ENCODE results near the gene CLCA4.

The CLCA4 gene

DNA sequence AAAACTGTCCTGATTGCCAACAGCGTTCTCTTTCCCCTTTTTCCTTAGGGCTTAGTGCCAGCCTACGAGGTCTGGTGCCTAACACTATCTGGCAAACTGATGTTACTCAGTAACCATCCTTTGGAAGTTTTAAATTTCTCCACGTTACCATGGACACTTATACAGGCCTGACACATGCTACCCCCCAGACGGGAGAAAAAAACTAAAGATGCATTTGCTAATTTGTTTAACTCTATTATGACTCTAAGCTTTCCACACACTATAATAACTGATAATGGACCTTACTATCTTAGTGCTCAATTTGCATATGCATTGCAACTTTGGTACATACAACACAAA lies 41.3 kb upstream of the CLCA4 start:
- DNase-seq (ENCODE audit: insufficient read length, low spot score): no peak
- FAIRE-seq: no peak
- no peak for TF ChIP-seq SPI1 (IDR thresholded peaks at IDR 0.05; ENCODE audit: low read depth, low read length)
- TF ChIP-seq POU2F2 (IDR thresholded peaks at IDR 0.05; ENCODE audit: low read depth, low read length): no peak
- no peak for TF ChIP-seq TAF1 (IDR thresholded peaks at IDR 0.05; ENCODE audit: low read depth, low read length)
- TF ChIP-seq POLR2AphosphoS5 (IDR thresholded peaks at IDR 0.05; ENCODE audit: low read depth, low read length): no peak
- TF ChIP-seq PAX5 (IDR thresholded peaks at IDR 0.05; ENCODE audit: insufficient read depth, low read length, severe bottlenecking): no peak
- TF ChIP-seq POLR2A (IDR thresholded peaks at IDR 0.05; ENCODE audit: low read depth, low read length): no peak

DNA sequence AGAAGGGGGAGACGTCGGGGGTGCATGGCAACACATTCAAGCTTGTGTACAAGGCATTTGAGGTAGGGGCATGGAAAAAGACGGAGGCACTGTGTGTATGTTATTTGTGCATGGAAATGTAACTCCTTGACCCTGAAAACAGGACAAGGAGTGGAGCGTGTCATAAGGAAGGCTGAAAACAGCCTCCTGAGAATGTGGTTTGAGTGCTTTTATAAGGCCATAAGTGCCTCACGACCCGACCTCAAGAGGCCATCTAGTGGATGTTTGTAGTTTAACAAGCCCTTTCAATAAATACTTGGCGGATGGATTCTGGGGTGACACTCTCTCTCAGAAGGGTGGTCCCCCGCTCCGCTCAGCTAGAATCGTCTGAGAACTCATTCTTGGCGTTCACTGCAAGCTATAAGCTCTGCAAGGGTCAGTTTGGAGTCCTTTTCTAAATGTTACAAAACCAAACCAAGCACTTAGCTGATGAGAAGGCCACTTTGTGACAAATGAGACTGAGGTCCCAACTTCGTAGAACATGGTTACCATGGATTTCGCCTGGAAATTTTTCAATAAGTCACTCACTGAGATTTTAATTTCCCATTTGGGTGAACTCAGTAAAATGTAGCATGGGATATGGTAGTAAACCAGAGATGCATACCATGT lies 38.8 kb upstream of the CLCA4 start:
- FAIRE-seq (peak; percentile 80), DNase-seq (ENCODE audit: insufficient read length, low spot score) (no peak)
- no peak for TF ChIP-seq POLR2A (IDR thresholded peaks at IDR 0.05; ENCODE audit: low read depth, low read length)
- TF ChIP-seq TAF1 (IDR thresholded peaks at IDR 0.05; ENCODE audit: low read depth, low read length): no peak
- TF ChIP-seq SPI1 (IDR thresholded peaks at IDR 0.05; ENCODE audit: low read depth, low read length): no peak
- no peak for TF ChIP-seq PAX5 (IDR thresholded peaks at IDR 0.05; ENCODE audit: insufficient read depth, low read length, severe bottlenecking)
- no peak for TF ChIP-seq POLR2AphosphoS5 (IDR thresholded peaks at IDR 0.05; ENCODE audit: low read depth, low read length)
- TF ChIP-seq POU2F2 (IDR thresholded peaks at IDR 0.05; ENCODE audit: low read depth, low read length): no peak

DNA sequence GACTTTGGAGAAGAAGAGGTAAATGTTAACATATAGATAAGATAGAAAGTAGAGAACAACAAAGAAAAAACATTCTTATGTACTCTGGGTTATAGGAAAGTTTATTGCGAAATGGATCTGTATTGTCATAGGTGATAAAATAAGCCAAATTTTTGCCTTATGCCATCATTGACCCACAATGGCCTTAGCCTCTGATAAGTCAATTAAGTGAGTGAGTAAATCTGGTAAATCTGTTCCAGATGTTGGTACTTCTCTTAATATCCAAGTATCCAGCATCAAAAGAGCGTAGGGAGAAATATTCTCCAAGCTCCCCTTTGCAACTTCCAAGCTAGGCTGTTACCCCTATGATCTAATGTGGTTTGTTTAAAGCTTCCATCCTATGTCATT lies 38.3 kb upstream of the CLCA4 start:
- DNase-seq (ENCODE audit: insufficient read length, low spot score): no peak
- FAIRE-seq: no peak
- TF ChIP-seq POLR2A (IDR thresholded peaks at IDR 0.05; ENCODE audit: low read depth, low read length): no peak

DNA sequence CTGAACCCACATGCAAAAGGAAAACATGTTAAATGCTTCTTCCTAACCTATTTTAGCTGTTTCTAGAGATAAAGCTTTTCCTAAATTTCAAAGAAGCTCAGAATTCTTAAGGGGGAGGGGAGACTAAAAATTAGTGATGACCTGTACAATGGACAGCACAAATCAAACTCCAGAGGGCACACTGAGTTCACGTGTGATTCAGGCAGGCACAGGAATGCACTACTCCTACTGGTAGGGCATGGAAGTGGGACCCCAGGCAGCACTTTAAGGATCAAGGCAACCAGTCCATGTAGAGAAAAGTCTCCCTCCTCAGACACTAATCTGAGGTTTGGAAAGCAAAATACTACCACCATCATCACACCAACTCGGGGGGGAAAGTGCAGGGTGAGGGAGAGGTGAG lies 31.3 kb upstream of the CLCA4 start:
- no peak for FAIRE-seq
- no peak for TF ChIP-seq PAX5 (IDR thresholded peaks at IDR 0.05; ENCODE audit: insufficient read depth, low read length, severe bottlenecking)
- no peak for DNase-seq (ENCODE audit: insufficient read length, low spot score)

DNA sequence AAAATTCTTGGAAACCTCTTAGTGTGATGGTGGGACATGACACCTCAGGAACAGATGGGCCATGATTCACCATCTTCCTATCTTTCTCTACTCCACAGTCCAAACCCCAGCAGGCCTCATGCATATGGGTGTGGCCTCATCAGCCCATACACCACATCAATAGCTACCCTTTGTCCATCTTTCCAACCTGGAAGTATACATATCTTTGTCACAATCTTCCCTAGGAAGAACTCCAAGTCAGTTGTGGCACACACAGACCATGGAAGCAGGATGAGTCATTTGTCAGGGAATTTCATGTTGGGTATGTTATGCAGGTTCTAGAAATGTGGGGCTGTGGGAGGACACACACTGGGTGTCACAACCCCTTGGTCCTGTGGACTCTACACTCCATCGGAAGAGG lies 30.5 kb upstream of the CLCA4 start:
- FAIRE-seq: no peak
- DNase-seq (ENCODE audit: insufficient read length, low spot score): no peak
- no peak for TF ChIP-seq POLR2A (IDR thresholded peaks at IDR 0.05; ENCODE audit: low read depth, low read length)
- no peak for TF ChIP-seq PAX5 (IDR thresholded peaks at IDR 0.05; ENCODE audit: insufficient read depth, low read length, severe bottlenecking)
- TF ChIP-seq SPI1 (IDR thresholded peaks at IDR 0.05; ENCODE audit: low read depth, low read length): no peak
- no peak for TF ChIP-seq POLR2AphosphoS5 (IDR thresholded peaks at IDR 0.05; ENCODE audit: low read depth, low read length)
- TF ChIP-seq TAF1 (IDR thresholded peaks at IDR 0.05; ENCODE audit: low read depth, low read length): no peak
- TF ChIP-seq POU2F2 (IDR thresholded peaks at IDR 0.05; ENCODE audit: low read depth, low read length): no peak

DNA sequence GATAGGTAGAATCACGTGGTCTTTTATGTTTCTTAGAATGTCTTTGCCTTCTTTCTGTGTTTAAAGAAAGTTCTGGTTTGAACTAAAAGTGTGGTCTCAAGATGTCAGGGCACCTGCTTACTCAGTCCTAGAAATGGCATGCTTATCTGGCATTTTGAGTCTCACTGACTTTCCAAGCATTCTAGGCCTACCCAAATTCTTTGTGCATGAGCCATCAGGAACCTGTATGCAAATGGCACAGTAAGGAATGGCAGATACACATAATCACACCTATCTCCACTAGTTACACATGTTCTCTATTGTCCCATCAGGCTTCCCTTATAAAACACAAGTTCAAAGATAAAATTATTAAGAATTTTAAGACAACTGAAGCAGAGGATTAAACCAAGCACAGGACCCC lies 29.5 kb upstream of the CLCA4 start:
- TF ChIP-seq SPI1 (IDR thresholded peaks at IDR 0.05; ENCODE audit: low read depth, low read length) (no peak), POU2F2 (IDR thresholded peaks at IDR 0.05; ENCODE audit: low read depth, low read length) (no peak), TAF1 (IDR thresholded peaks at IDR 0.05; ENCODE audit: low read depth, low read length) (no peak), POLR2A (IDR thresholded peaks at IDR 0.05; ENCODE audit: low read depth, low read length) (no peak), POLR2AphosphoS5 (IDR thresholded peaks at IDR 0.05; ENCODE audit: low read depth, low read length) (no peak), PAX5 (IDR thresholded peaks at IDR 0.05; ENCODE audit: insufficient read depth, low read length, severe bottlenecking) (no peak)
- no peak for FAIRE-seq
- DNase-seq (ENCODE audit: insufficient read length, low spot score): no peak

DNA sequence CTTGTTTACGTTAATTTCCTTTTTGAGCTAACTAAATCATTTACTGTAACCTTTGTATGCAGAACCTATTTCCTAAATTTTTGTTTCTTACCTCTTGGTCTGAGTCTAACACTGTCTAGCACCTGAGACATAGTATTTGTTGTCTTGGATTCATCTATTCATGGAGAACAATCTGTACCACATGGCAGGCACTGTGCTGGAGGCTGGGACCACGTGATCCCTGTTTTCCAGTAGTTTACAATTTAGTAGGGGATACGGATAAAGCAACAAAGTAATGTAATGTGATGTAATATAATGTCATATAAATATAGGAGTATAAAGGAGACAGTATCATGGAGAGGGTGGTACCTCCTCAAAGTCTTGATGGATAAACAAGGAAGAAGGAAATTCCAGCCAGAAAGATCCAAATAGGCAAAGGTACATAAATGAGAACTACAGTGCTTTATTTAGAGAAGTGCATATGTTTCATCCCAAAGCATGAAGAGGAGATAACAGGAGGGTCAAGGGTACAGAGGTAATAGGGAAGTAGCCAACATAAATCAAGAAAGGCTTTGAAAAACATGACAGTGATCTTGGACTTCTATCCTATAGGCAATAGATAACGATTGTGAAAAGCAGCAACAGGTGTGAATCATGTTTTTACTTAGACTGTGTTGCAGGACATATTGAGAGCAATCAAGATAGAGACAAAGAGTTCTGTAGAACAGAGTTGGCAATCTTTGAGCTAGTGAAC lies 25.9 kb upstream of the CLCA4 start:
- TF ChIP-seq SPI1 (IDR thresholded peaks at IDR 0.05; ENCODE audit: low read depth, low read length): no peak
- no peak for TF ChIP-seq POLR2AphosphoS5 (IDR thresholded peaks at IDR 0.05; ENCODE audit: low read depth, low read length)
- no peak for TF ChIP-seq POU2F2 (IDR thresholded peaks at IDR 0.05; ENCODE audit: low read depth, low read length)
- TF ChIP-seq POLR2A (IDR thresholded peaks at IDR 0.05; ENCODE audit: low read depth, low read length): no peak
- TF ChIP-seq PAX5 (IDR thresholded peaks at IDR 0.05; ENCODE audit: insufficient read depth, low read length, severe bottlenecking): no peak
- TF ChIP-seq TAF1 (IDR thresholded peaks at IDR 0.05; ENCODE audit: low read depth, low read length): no peak
- FAIRE-seq: no peak
- no peak for DNase-seq (ENCODE audit: insufficient read length, low spot score)

GRCh38 chr1:86521522-86521891 lies 25.4 kb upstream of the CLCA4 start:
- TF ChIP-seq SPI1 (IDR thresholded peaks at IDR 0.05; ENCODE audit: low read depth, low read length): no peak
- TF ChIP-seq POLR2A (IDR thresholded peaks at IDR 0.05; ENCODE audit: low read depth, low read length): no peak
- no peak for TF ChIP-seq POLR2AphosphoS5 (IDR thresholded peaks at IDR 0.05; ENCODE audit: low read depth, low read length)
- TF ChIP-seq POU2F2 (IDR thresholded peaks at IDR 0.05; ENCODE audit: low read depth, low read length): no peak
- TF ChIP-seq TAF1 (IDR thresholded peaks at IDR 0.05; ENCODE audit: low read depth, low read length): no peak
- no peak for TF ChIP-seq PAX5 (IDR thresholded peaks at IDR 0.05; ENCODE audit: insufficient read depth, low read length, severe bottlenecking)
- no peak for DNase-seq (ENCODE audit: insufficient read length, low spot score)
- no peak for FAIRE-seq

DNA sequence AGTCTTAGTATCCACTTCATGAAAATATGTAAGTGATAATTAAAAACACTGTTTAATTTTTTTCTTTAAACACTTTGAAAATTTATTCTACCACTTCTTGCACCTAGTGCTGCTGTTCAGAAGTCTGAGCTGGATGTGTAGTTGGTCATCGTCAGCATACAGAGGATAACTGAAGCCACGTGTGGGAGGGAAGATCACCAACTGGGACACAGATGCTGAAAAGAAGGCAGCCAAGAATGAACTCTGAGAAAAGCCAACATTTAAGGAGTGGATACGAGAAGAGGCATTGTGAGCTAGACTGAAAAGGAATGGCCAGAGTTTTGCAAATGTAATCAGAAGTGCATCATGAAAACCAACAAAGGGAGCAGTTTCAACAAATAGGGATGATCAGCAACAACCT lies 24.6 kb upstream of the CLCA4 start:
- DNase-seq (ENCODE audit: insufficient read length, low spot score): no peak
- no peak for TF ChIP-seq POLR2AphosphoS5 (IDR thresholded peaks at IDR 0.05; ENCODE audit: low read depth, low read length)
- TF ChIP-seq SPI1 (IDR thresholded peaks at IDR 0.05; ENCODE audit: low read depth, low read length): no peak
- no peak for TF ChIP-seq TAF1 (IDR thresholded peaks at IDR 0.05; ENCODE audit: low read depth, low read length)
- no peak for TF ChIP-seq POU2F2 (IDR thresholded peaks at IDR 0.05; ENCODE audit: low read depth, low read length)
- TF ChIP-seq PAX5 (IDR thresholded peaks at IDR 0.05; ENCODE audit: insufficient read depth, low read length, severe bottlenecking): no peak
- TF ChIP-seq POLR2A (IDR thresholded peaks at IDR 0.05; ENCODE audit: low read depth, low read length): no peak
- FAIRE-seq: no peak

GRCh38 chr1:86523670-86524354 lies 23.1 kb upstream of the CLCA4 start:
- no peak for DNase-seq (ENCODE audit: insufficient read length, low spot score)
- TF ChIP-seq PAX5 (IDR thresholded peaks at IDR 0.05; ENCODE audit: insufficient read depth, low read length, severe bottlenecking) (no peak), POLR2AphosphoS5 (IDR thresholded peaks at IDR 0.05; ENCODE audit: low read depth, low read length) (no peak), POU2F2 (IDR thresholded peaks at IDR 0.05; ENCODE audit: low read depth, low read length) (no peak), POLR2A (IDR thresholded peaks at IDR 0.05; ENCODE audit: low read depth, low read length) (no peak), TAF1 (IDR thresholded peaks at IDR 0.05; ENCODE audit: low read depth, low read length) (no peak), SPI1 (IDR thresholded peaks at IDR 0.05; ENCODE audit: low read depth, low read length) (no peak)
- FAIRE-seq: no peak
